ENCODE data around the gene HSPB1.
"Not testable (repeated sequence)": the region's sequence is repeated elsewhere in the genome, so short reads cannot be mapped to it uniquely, and the experiment has no call there.

The HSPB1 gene

GRCh38 chr7:76309341-76310101 is 7.0 kb downstream of the HSPB1 start:
- H3K27me3 Mint-ChIP-seq (ENCODE audit: low read depth); H3K9me3 Mint-ChIP-seq; H3K36me3 Mint-ChIP-seq (ENCODE audit: low read depth); H3K4me3 Mint-ChIP-seq; H3K27ac Mint-ChIP-seq; DNase-seq (ENCODE audit: low spot score): not testable (repeated sequence)
- H3K4me1 Mint-ChIP-seq (ENCODE audit: low read depth) = peaks cover 10% of the 10 kb centered on the region

GRCh38 chr7:76310102-76310957 is 7.9 kb downstream of the HSPB1 start:
- DNase-seq (ENCODE audit: low spot score) = no peak
- Mint-ChIP-seq H3K4me3 (no peak overlapping the region), H3K4me1 (ENCODE audit: low read depth) (peaks cover 12% of the 10 kb centered on the region), H3K27me3 (ENCODE audit: low read depth) (no peaks in the 10 kb centered on the region), H3K36me3 (ENCODE audit: low read depth) (no peaks in the 10 kb centered on the region), H3K27ac (no peak overlapping the region), H3K9me3 (no peaks in the 10 kb centered on the region)

- not testable (repeated sequence) for H3K9me3 Mint-ChIP-seq; H3K36me3 Mint-ChIP-seq (ENCODE audit: low read depth); H3K27ac Mint-ChIP-seq; H3K4me3 Mint-ChIP-seq; H3K27me3 Mint-ChIP-seq (ENCODE audit: low read depth); DNase-seq (ENCODE audit: low spot score)
- peaks cover 12% of the 10 kb centered on the region for H3K4me1 Mint-ChIP-seq (ENCODE audit: low read depth)
Measured at GRCh38 chr7:76311838-76312237, 9.4 kb downstream of the HSPB1 start.

- H3K27ac Mint-ChIP-seq = peak overlapping the region; percentile 77
- H3K27me3 Mint-ChIP-seq (ENCODE audit: low read depth) = no peaks in the 10 kb centered on the region
- peaks cover 25% of the 10 kb centered on the region for H3K4me1 Mint-ChIP-seq (ENCODE audit: low read depth)
- peaks cover 6% of the 10 kb centered on the region for H3K36me3 Mint-ChIP-seq (ENCODE audit: low read depth)
- H3K4me3 Mint-ChIP-seq = peak overlapping the region; percentile 76
- H3K9me3 Mint-ChIP-seq = no peaks in the 10 kb centered on the region
- DNase-seq (ENCODE audit: low spot score) = peak; percentile 93
Measured at GRCh38 chr7:76314042-76314721, 11.7 kb downstream of the HSPB1 start.

GRCh38 chr7:76314740-76315139 is 12.3 kb downstream of the HSPB1 start:
- H3K36me3 Mint-ChIP-seq (ENCODE audit: low read depth); H3K9me3 Mint-ChIP-seq; H3K4me3 Mint-ChIP-seq; H3K27me3 Mint-ChIP-seq (ENCODE audit: low read depth); H3K27ac Mint-ChIP-seq; DNase-seq (ENCODE audit: low spot score): not testable (repeated sequence)
- H3K4me1 Mint-ChIP-seq (ENCODE audit: low read depth) = peaks cover 26% of the 10 kb centered on the region

GRCh38 chr7:76315364-76315763 is 12.9 kb downstream of the HSPB1 start:
- H3K4me3 Mint-ChIP-seq = no peak overlapping the region
- DNase-seq (ENCODE audit: low spot score) = no peak
- no peak overlapping the region for H3K27ac Mint-ChIP-seq
- H3K36me3 Mint-ChIP-seq (ENCODE audit: low read depth) = peaks cover 6% of the 10 kb centered on the region
- no peaks in the 10 kb centered on the region for H3K27me3 Mint-ChIP-seq (ENCODE audit: low read depth)
- H3K9me3 Mint-ChIP-seq = no peaks in the 10 kb centered on the region
- H3K4me1 Mint-ChIP-seq (ENCODE audit: low read depth) = peaks cover 29% of the 10 kb centered on the region

GRCh38 chr7:76316984-76317781 is 14.7 kb downstream of the HSPB1 start:
- Mint-ChIP-seq H3K9me3 (no peaks in the 10 kb centered on the region), H3K27me3 (ENCODE audit: low read depth) (no peaks in the 10 kb centered on the region), H3K4me3 (peak overlapping the region; percentile 85), H3K36me3 (ENCODE audit: low read depth) (peaks cover 6% of the 10 kb centered on the region), H3K4me1 (ENCODE audit: low read depth) (peaks cover 29% of the 10 kb centered on the region), H3K27ac (peak overlapping the region; percentile 99)
- DNase-seq (ENCODE audit: low spot score) = no peak

- Mint-ChIP-seq H3K9me3 (no peaks in the 10 kb centered on the region), H3K27me3 (ENCODE audit: low read depth) (no peaks in the 10 kb centered on the region), H3K4me1 (ENCODE audit: low read depth) (peaks cover 29% of the 10 kb centered on the region), H3K4me3 (peak overlapping the region; percentile 85), H3K27ac (peak overlapping the region; percentile 99), H3K36me3 (ENCODE audit: low read depth) (peaks cover 6% of the 10 kb centered on the region)
- peak; percentile 97 for DNase-seq (ENCODE audit: low spot score)
Measured at GRCh38 chr7:76317782-76318487, 15.5 kb downstream of the HSPB1 start.

- Mint-ChIP-seq H3K27me3 (ENCODE audit: low read depth) (no peaks in the 10 kb centered on the region), H3K9me3 (no peaks in the 10 kb centered on the region), H3K4me3 (peak overlapping the region; percentile 85), H3K36me3 (ENCODE audit: low read depth) (peaks cover 8% of the 10 kb centered on the region), H3K4me1 (ENCODE audit: low read depth) (peaks cover 26% of the 10 kb centered on the region), H3K27ac (peak overlapping the region; percentile 99)
- peak; percentile 79 for DNase-seq (ENCODE audit: low spot score)
Measured at GRCh38 chr7:76318488-76319353, 16.2 kb downstream of the HSPB1 start.

- Mint-ChIP-seq H3K9me3 (no peaks in the 10 kb centered on the region), H3K27me3 (ENCODE audit: low read depth) (no peaks in the 10 kb centered on the region), H3K27ac (no peak overlapping the region), H3K36me3 (ENCODE audit: low read depth) (peaks cover 41% of the 10 kb centered on the region), H3K4me1 (ENCODE audit: low read depth) (peaks cover 16% of the 10 kb centered on the region), H3K4me3 (no peak overlapping the region)
- DNase-seq (ENCODE audit: low spot score) = no peak
Measured at GRCh38 chr7:76325092-76325491, 22.6 kb downstream of the HSPB1 start.

- no peaks in the 10 kb centered on the region for H3K9me3 Mint-ChIP-seq
- H3K4me1 Mint-ChIP-seq (ENCODE audit: low read depth) = peaks cover 20% of the 10 kb centered on the region
- no peak overlapping the region for H3K4me3 Mint-ChIP-seq
- DNase-seq (ENCODE audit: low spot score) = no peak
- H3K27ac Mint-ChIP-seq = no peak overlapping the region
- H3K27me3 Mint-ChIP-seq (ENCODE audit: low read depth) = no peaks in the 10 kb centered on the region
- H3K36me3 Mint-ChIP-seq (ENCODE audit: low read depth) = peaks cover 42% of the 10 kb centered on the region
Measured at GRCh38 chr7:76325811-76326210, 23.3 kb downstream of the HSPB1 start.

GRCh38 chr7:76326646-76327233 is 24.3 kb downstream of the HSPB1 start:
- no peak overlapping the region for H3K27ac Mint-ChIP-seq

More at GRCh38 chr7:76326646-76327233, 24.3 kb downstream of the HSPB1 start:
- Mint-ChIP-seq H3K9me3 (no peaks in the 10 kb centered on the region), H3K4me3 (no peak overlapping the region), H3K36me3 (ENCODE audit: low read depth) (peaks cover 42% of the 10 kb centered on the region), H3K4me1 (ENCODE audit: low read depth) (peaks cover 20% of the 10 kb centered on the region), H3K27me3 (ENCODE audit: low read depth) (no peaks in the 10 kb centered on the region)
- no peak for DNase-seq (ENCODE audit: low spot score)
